Neuronal stem cell (in vitro differentiated cells): Measurements from ENCODE around the gene RASA3.

Experiments
- DNase-seq: peaks from one replicate; pipeline ENCODE4 v3.0.0-alpha.2; 2013; ENCODE audit warnings: low spot score
- H2AFZ ChIP-seq: one replicate; pipeline ENCODE4 v1.6.1; 2013; ENCODE audit warnings: mild to moderate bottlenecking, low read length, inconsistent platforms
- H2AK5ac ChIP-seq: 2 replicates; pipeline ENCODE4 v1.6.1; 2013; ENCODE audit warnings: low read depth, mild to moderate bottlenecking, inconsistent platforms, low read length, moderate library complexity, mixed read lengths
- H2BK120ac ChIP-seq: 2 replicates; pipeline ENCODE4 v1.6.1; 2013; ENCODE audit warnings: low read depth, mild to moderate bottlenecking, inconsistent platforms, low read length, moderate library complexity, mixed read lengths
- H2BK12ac ChIP-seq: one replicate; pipeline ENCODE4 v1.6.1; 2013; ENCODE audit warnings: low read length, inconsistent platforms
- H2BK15ac ChIP-seq: 2 replicates; pipeline ENCODE4 v1.6.1; 2013; ENCODE audit warnings: mild to moderate bottlenecking, low read length, inconsistent platforms, mixed read lengths
- H2BK5ac ChIP-seq: one replicate; pipeline ENCODE4 v1.6.1; 2013; ENCODE audit warnings: inconsistent platforms, mild to moderate bottlenecking, low read length, moderate library complexity
- H3K14ac ChIP-seq: one replicate; pipeline ENCODE4 v1.6.1; 2013; ENCODE audit warnings: low read length, inconsistent platforms
- H3K18ac ChIP-seq: 2 replicates; pipeline ENCODE4 v1.6.1; 2013; ENCODE audit warnings: low read length, inconsistent platforms
- H3K23ac ChIP-seq: 2 replicates; pipeline ENCODE4 v1.6.1; 2013; ENCODE audit warnings: low read depth, mild to moderate bottlenecking, mixed read lengths, low read length, inconsistent platforms; ENCODE audit not compliant: poor library complexity
- H3K27ac ChIP-seq: replicated peaks from 3 replicates; pipeline ENCODE4 v1.5.1; 2013; ENCODE audit warnings: low read length, inconsistent platforms
- H3K27me3 ChIP-seq, 3 experiments: 2 replicates each; pipeline ENCODE4 v1.6.1; 2013; ENCODE audit warnings: low read length in 3 of 3, mild to moderate bottlenecking in 2 of 3, inconsistent platforms in 1 of 3, low read depth in 1 of 3, mixed read lengths in 1 of 3, moderate library complexity in 1 of 3; ENCODE audit not compliant: control insufficient read depth in 3 of 3, insufficient read depth in 3 of 3
- H3K36me3 ChIP-seq, 2 donors: replicated peaks in 1 of 2; 2 replicates each; pipeline ENCODE4 v1.6.1; 2013; ENCODE audit warnings: low read length in 2 of 2; ENCODE audit not compliant: control insufficient read depth in 2 of 2, insufficient read depth in 2 of 2
- H3K4ac ChIP-seq: 2 replicates; pipeline ENCODE4 v1.6.1; 2013; ENCODE audit warnings: inconsistent platforms, mild to moderate bottlenecking, low read length, moderate library complexity
- H3K4me1 ChIP-seq, 2 donors: 1 replicate in 1 of 2; 2 replicates in 1 of 2; pipeline ENCODE4 v1.6.1; 2013; ENCODE audit warnings: low read length in 2 of 2, low read depth in 1 of 2; ENCODE audit not compliant: control insufficient read depth in 2 of 2, insufficient read depth in 1 of 2
- H3K4me2 ChIP-seq: one replicate; pipeline ENCODE4 v1.6.1; 2013; ENCODE audit warnings: mild to moderate bottlenecking, low read length, inconsistent platforms; ENCODE audit not compliant: insufficient read depth, poor library complexity, severe bottlenecking
- H3K4me3 ChIP-seq, 2 donors: 2 replicates each; pipeline ENCODE4 v1.5.1; 2013; ENCODE audit warnings: low read length in 2 of 2, mild to moderate bottlenecking in 2 of 2, inconsistent platforms in 1 of 2, moderate library complexity in 1 of 2
- H3K79me1 ChIP-seq: one replicate; pipeline ENCODE4 v1.6.1; 2013; ENCODE audit warnings: low read depth, mild to moderate bottlenecking, inconsistent platforms, low read length, moderate library complexity
- H3K9ac ChIP-seq: one replicate; pipeline ENCODE4 v1.6.1; 2013; ENCODE audit warnings: mild to moderate bottlenecking, low read depth, low read length, inconsistent platforms; ENCODE audit not compliant: poor library complexity
- H3K9me3 ChIP-seq, 2 donors: replicated peaks in 1 of 2; 2 replicates each; pipeline versions ENCODE3 to v1.6.1; 2013; ENCODE audit warnings: low read length in 2 of 2, mild to moderate bottlenecking in 2 of 2, inconsistent platforms in 1 of 2, low read depth in 1 of 2, mixed read lengths in 1 of 2, moderate library complexity in 1 of 2; ENCODE audit not compliant: control insufficient read depth in 2 of 2, insufficient read depth in 1 of 2
- H4K8ac ChIP-seq: one replicate; pipeline ENCODE4 v1.6.1; 2013; ENCODE audit warnings: low read depth, mild to moderate bottlenecking, inconsistent platforms, low read length, moderate library complexity
- H4K91ac ChIP-seq: one replicate; pipeline ENCODE4 v1.6.1; 2013; ENCODE audit warnings: low read length, low read depth, mild to moderate bottlenecking, inconsistent platforms; ENCODE audit not compliant: poor library complexity
- WGBS, 2 donors: extraction: QIAGEN DNeasy Blood & Tissue Kit; methylation state at CpG; one replicate each; pipeline ENCODE4 v1.1.7; 2013; ENCODE audit warnings: missing lambda C conversion rate in 2 of 2, mixed read lengths in 1 of 2; ENCODE audit not compliant: insufficient read length in 2 of 2, insufficient replicate concordance in 1 of 2; ENCODE audit errors: extremely low coverage in 2 of 2; 5-methylcytosine and 5-hydroxymethylcytosine counted together

Gene RASA3

GRCh38 chr13:114012921-114013320 is 119.5 kb downstream of the RASA3 start:
- no peak overlapping the region for H3K23ac ChIP-seq
- no peak overlapping the region for H3K4me3 ChIP-seq
- no peak overlapping the region for H3K4me2 ChIP-seq
- DNase-seq: no peak
- H3K14ac ChIP-seq: no peak overlapping the region
- H4K91ac ChIP-seq: no peak overlapping the region
- H3K18ac ChIP-seq: peak overlapping the region; percentile 35
- no peak overlapping the region for H2BK15ac ChIP-seq
- no peak overlapping the region for H3K9ac ChIP-seq
- H3K4me1 ChIP-seq: peaks cover 0 to 2% of the 10 kb centered on the region in 2 donors
- no peaks in the 10 kb centered on the region for H3K27me3 ChIP-seq
- H3K79me1 ChIP-seq: no peaks in the 10 kb centered on the region
- no peak overlapping the region for H3K27ac ChIP-seq
- no peak overlapping the region for H2BK5ac ChIP-seq
- H4K8ac ChIP-seq: no peak overlapping the region
- H3K36me3 ChIP-seq: peaks cover 6 to 84% of the 10 kb centered on the region in 2 donors
- no peak overlapping the region for H2AFZ ChIP-seq
- no peak overlapping the region for H3K4ac ChIP-seq
- peak overlapping the region; percentile 79 for H2AK5ac ChIP-seq
- H2BK120ac ChIP-seq: no peak overlapping the region
- no peak overlapping the region for H2BK12ac ChIP-seq
- 100% methylated on average over 3 of the region's 21 CpGs; no CpG with 5 or more reads in 1 of the 2 donors for WGBS, 2 donors
- peaks cover 0 to 2% of the 10 kb centered on the region in 2 donors for H3K9me3 ChIP-seq

DNA sequence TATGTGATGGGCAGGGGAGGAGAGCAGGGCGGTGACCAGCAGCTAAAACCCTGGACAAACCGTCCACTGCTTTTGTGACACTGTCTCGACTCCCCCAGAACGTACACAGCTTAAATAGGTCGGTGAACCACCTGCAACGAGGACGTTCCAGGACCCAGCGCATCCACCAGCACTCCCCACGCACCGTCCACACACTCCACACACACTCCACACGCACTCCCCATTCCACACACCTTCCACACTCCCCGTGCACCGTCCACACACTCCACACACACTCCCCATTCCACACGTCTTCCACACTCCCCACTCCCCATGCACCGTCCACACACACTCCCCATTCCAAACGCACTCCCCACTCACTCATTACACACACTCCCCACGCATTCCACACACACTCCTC is 120.3 kb downstream of the RASA3 start:
- H3K36me3 ChIP-seq: peaks cover 6 to 76% of the 10 kb centered on the region in 2 donors
- no peak for DNase-seq
- H3K4me3 ChIP-seq: peak overlapping the region in 1 of 2 donors; percentile 49
- H3K27me3 ChIP-seq: no peaks in the 10 kb centered on the region
- H3K4me1 ChIP-seq: peaks cover 0 to 2% of the 10 kb centered on the region in 2 donors
- H2BK15ac ChIP-seq: no peak overlapping the region
- no peak overlapping the region for H2BK5ac ChIP-seq
- no peak overlapping the region for H3K18ac ChIP-seq
- H3K14ac ChIP-seq: peak overlapping the region; percentile 12
- no peak overlapping the region for H4K91ac ChIP-seq
- no peak overlapping the region for H3K4ac ChIP-seq
- H2AK5ac ChIP-seq: no peak overlapping the region
- H2BK12ac ChIP-seq: peak overlapping the region; percentile 33
- peaks cover 0 to 2% of the 10 kb centered on the region in 2 donors for H3K9me3 ChIP-seq
- H2BK120ac ChIP-seq: no peak overlapping the region
- H3K27ac ChIP-seq: no peak overlapping the region
- 100% methylated on average over 3 to 7 of the region's 17 CpGs for WGBS, 2 donors
- no peaks in the 10 kb centered on the region for H3K79me1 ChIP-seq
- no peak overlapping the region for H3K4me2 ChIP-seq
- no peak overlapping the region for H4K8ac ChIP-seq
- no peak overlapping the region for H3K23ac ChIP-seq
- peak overlapping the region; percentile 21 for H3K9ac ChIP-seq
- no peak overlapping the region for H2AFZ ChIP-seq

- no peak overlapping the region for H3K4me3 ChIP-seq
- DNase-seq: no peak
- H3K36me3 ChIP-seq: peaks cover 6 to 67% of the 10 kb centered on the region in 2 donors
- peaks cover 0 to 2% of the 10 kb centered on the region in 2 donors for H3K9me3 ChIP-seq
- H3K4me1 ChIP-seq: peaks cover 0 to 2% of the 10 kb centered on the region in 2 donors
- no peak overlapping the region for H3K23ac ChIP-seq
- H2BK12ac ChIP-seq: no peak overlapping the region
- no peaks in the 10 kb centered on the region for H3K79me1 ChIP-seq
- H3K14ac ChIP-seq: no peak overlapping the region
- H2AK5ac ChIP-seq: no peak overlapping the region
- H2AFZ ChIP-seq: no peak overlapping the region
- H4K8ac ChIP-seq: no peak overlapping the region
- no peak overlapping the region for H3K4me2 ChIP-seq
- H3K18ac ChIP-seq: no peak overlapping the region
- no peak overlapping the region for H3K27ac ChIP-seq
- no peak overlapping the region for H2BK5ac ChIP-seq
- no peak overlapping the region for H2BK15ac ChIP-seq
- H3K4ac ChIP-seq: no peak overlapping the region
- no peak overlapping the region for H4K91ac ChIP-seq
- no CpG with 5 or more reads among the region's 19 CpGs for WGBS, 2 donors
- no peaks in the 10 kb centered on the region for H3K27me3 ChIP-seq
- no peak overlapping the region for H3K9ac ChIP-seq
- no peak overlapping the region for H2BK120ac ChIP-seq
Measured at GRCh38 chr13:114011226-114011625, 121.2 kb downstream of the RASA3 start.

- no peak overlapping the region for H2AK5ac ChIP-seq
- peaks cover 0 to 2% of the 10 kb centered on the region in 2 donors for H3K9me3 ChIP-seq
- H3K27me3 ChIP-seq: no peaks in the 10 kb centered on the region
- no peak overlapping the region for H4K91ac ChIP-seq
- no peak overlapping the region for H2BK15ac ChIP-seq
- no peak overlapping the region for H3K9ac ChIP-seq
- H3K36me3 ChIP-seq: peaks cover 6 to 61% of the 10 kb centered on the region in 2 donors
- peak overlapping the region; percentile 41 for H2BK12ac ChIP-seq
- peaks cover 0 to 2% of the 10 kb centered on the region in 2 donors for H3K4me1 ChIP-seq
- no peak overlapping the region for H3K4me2 ChIP-seq
- no peak overlapping the region for H3K4ac ChIP-seq
- no peak overlapping the region for H3K27ac ChIP-seq
- H2BK120ac ChIP-seq: no peak overlapping the region
- H4K8ac ChIP-seq: peak overlapping the region; percentile 43
- no peak overlapping the region for H2AFZ ChIP-seq
- H3K4me3 ChIP-seq: no peak overlapping the region
- no peak overlapping the region for H3K23ac ChIP-seq
- peak overlapping the region; percentile 56 for H3K14ac ChIP-seq
- no peaks in the 10 kb centered on the region for H3K79me1 ChIP-seq
- peak overlapping the region; percentile 64 for H3K18ac ChIP-seq
- no peak for DNase-seq
- H2BK5ac ChIP-seq: no peak overlapping the region
- WGBS, 2 donors: no CpG with 5 or more reads among the region's 37 CpGs
Measured at GRCh38 chr13:114010401-114011101, 121.9 kb downstream of the RASA3 start.
